Measurements from ENCODE around the gene PNPO. TPM values are rescaled to one million over a fixed set of nuclear protein-coding genes. Genes with fewer than 3 reads are reported as not detected.
A peak's percentile ranks its signal among the peaks of the same experiment; 100 is the strongest.

PNPO gene
- total RNA-seq, 2 donors from 2014 or later: 18.1 to 70.5 TPM

GRCh38 chr17:47942096-47942510 lies 732 bp downstream of the PNPO start:
- no peak for DNase-seq

GRCh38 chr17:47942568-47942967 lies 1.2 kb downstream of the PNPO start:
- H3K27me3 ChIP-seq: no peaks in the 10 kb centered on the region
- intact Hi-C loops (cut with DNase I): loop anchor here (5.0 kb wide), 1 partner anchor 45 kb away; the partner anchor contains the start of gene SP2
- H3K36me3 ChIP-seq: no peaks in the 10 kb centered on the region
- TF ChIP-seq CTCF (IDR thresholded peaks at IDR 0.05): no peak
- peaks cover 9% of the 10 kb centered on the region for H3K4me1 ChIP-seq
- no peak for DNase-seq
- no peaks in the 10 kb centered on the region for H3K9me3 ChIP-seq
- peak overlapping the region in 1 of 2 donors; percentile 83 for H3K9ac ChIP-seq (ENCODE audit: low read depth in 2 of 2, low read length in 2 of 2)
- H3K4me3 ChIP-seq: peak overlapping the region; percentile 65
- no peak overlapping the region for H3K27ac ChIP-seq

More at GRCh38 chr17:47942096-47942510, 732 bp downstream of the PNPO start:
- Histone ChIP-seq H3K4me3 (peak overlapping the region; percentile 65), H3K27ac (peak overlapping the region; percentile 80), H3K36me3 (no peaks in the 10 kb centered on the region), H3K27me3 (no peaks in the 10 kb centered on the region), H3K9me3 (no peaks in the 10 kb centered on the region), H3K4me1 (peaks cover 9% of the 10 kb centered on the region), H3K9ac (ENCODE audit: low read depth in 2 of 2, low read length in 2 of 2) (peak overlapping the region; percentile 83 to 92)
- no peak for TF ChIP-seq CTCF (IDR thresholded peaks at IDR 0.05)
- intact Hi-C loops (cut with DNase I): loop anchor here (5.0 kb wide), 1 partner anchor 45 kb away; the partner anchor contains the start of gene SP2

- no peaks in the 10 kb centered on the region for H3K27me3 ChIP-seq
- DNase-seq: no peak
- H3K4me3 ChIP-seq: no peak overlapping the region
- no peak overlapping the region for H3K9ac ChIP-seq (ENCODE audit: low read depth in 2 of 2, low read length in 2 of 2)
- H3K4me1 ChIP-seq: peaks cover 9% of the 10 kb centered on the region
- H3K36me3 ChIP-seq: no peaks in the 10 kb centered on the region
- peak overlapping the region; percentile 86 for H3K27ac ChIP-seq
- intact Hi-C loops (cut with DNase I): no loop called here
- no peaks in the 10 kb centered on the region for H3K9me3 ChIP-seq
- no peak for TF ChIP-seq CTCF (IDR thresholded peaks at IDR 0.05)
These were observed 3.7 kb downstream of the PNPO start for GRCh38 chr17:47945080-47945479.

GRCh38 chr17:47945529-47946508 lies 4.4 kb downstream of the PNPO start:
- H3K36me3 ChIP-seq: no peaks in the 10 kb centered on the region
- no peaks in the 10 kb centered on the region for H3K27me3 ChIP-seq
- H3K9me3 ChIP-seq: no peaks in the 10 kb centered on the region
- no peak overlapping the region for H3K4me3 ChIP-seq
- DNase-seq: no peak
- intact Hi-C loops (cut with DNase I): no loop called here
- H3K27ac ChIP-seq: peak overlapping the region; percentile 86
- TF ChIP-seq CTCF (IDR thresholded peaks at IDR 0.05): no peak
- H3K4me1 ChIP-seq: peaks cover 9% of the 10 kb centered on the region
- peak overlapping the region in 1 of 2 donors; percentile 53 for H3K9ac ChIP-seq (ENCODE audit: low read depth in 2 of 2, low read length in 2 of 2)

- Histone ChIP-seq H3K9ac (ENCODE audit: low read depth in 2 of 2, low read length in 2 of 2) (peak overlapping the region in 1 of 2 donors; percentile 53), H3K27me3 (no peaks in the 10 kb centered on the region), H3K4me1 (peaks cover 9% of the 10 kb centered on the region), H3K36me3 (no peaks in the 10 kb centered on the region), H3K4me3 (no peak overlapping the region), H3K27ac (peak overlapping the region; percentile 86), H3K9me3 (no peaks in the 10 kb centered on the region)
- no peak for DNase-seq
- intact Hi-C loops (cut with DNase I): no loop called here
- no peak for TF ChIP-seq CTCF (IDR thresholded peaks at IDR 0.05)
These were observed 5.1 kb downstream of the PNPO start for GRCh38 chr17:47946516-47946915.

All from colonic mucosa (tissue), 4 donors.